GM12873 (cell line): Measurements from ENCODE around the gene C14orf132.

Experiments
- TF ChIP-seq, protein P1 (sequence below): IDR thresholded peaks from 2 replicates; pipeline ENCODE4 v1.5.1; 2012; ENCODE audit warnings: low read depth, mild to moderate bottlenecking, moderate library complexity, low read length, control low read depth; ENCODE audit not compliant: insufficient read depth; ENCODE audit errors: missing control alignments

C14orf132 gene

DNA sequence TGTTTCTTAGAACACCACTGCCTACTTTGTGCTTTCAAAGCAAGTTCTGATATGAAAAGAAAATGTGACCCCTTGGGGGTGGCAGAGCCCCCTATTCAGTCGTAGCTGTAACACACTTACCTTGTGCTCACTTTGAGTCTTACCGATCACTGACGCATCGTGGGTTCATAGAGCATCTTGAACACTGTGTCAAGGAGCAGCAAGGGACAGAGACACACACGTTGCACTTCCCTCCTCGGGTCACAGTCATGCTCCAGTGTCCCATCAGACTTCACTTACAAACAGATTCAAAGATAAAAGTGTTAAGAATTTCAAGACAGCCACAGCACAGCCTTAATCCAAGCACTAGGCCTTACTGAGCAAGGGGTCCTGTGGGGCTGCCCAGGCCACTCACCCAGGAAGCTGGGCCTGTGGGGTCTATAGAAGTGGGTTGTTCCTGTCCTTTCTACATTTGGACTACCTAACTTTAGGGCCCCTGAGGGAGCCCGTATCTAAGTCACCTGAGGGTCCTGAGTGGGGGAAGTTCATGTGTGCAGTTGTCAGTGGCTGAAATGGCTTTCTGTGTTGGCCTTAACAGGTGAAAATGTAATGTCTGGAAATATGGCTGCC lies 90.1 kb downstream of the C14orf132 start:
- TF ChIP-seq, protein P1, sequence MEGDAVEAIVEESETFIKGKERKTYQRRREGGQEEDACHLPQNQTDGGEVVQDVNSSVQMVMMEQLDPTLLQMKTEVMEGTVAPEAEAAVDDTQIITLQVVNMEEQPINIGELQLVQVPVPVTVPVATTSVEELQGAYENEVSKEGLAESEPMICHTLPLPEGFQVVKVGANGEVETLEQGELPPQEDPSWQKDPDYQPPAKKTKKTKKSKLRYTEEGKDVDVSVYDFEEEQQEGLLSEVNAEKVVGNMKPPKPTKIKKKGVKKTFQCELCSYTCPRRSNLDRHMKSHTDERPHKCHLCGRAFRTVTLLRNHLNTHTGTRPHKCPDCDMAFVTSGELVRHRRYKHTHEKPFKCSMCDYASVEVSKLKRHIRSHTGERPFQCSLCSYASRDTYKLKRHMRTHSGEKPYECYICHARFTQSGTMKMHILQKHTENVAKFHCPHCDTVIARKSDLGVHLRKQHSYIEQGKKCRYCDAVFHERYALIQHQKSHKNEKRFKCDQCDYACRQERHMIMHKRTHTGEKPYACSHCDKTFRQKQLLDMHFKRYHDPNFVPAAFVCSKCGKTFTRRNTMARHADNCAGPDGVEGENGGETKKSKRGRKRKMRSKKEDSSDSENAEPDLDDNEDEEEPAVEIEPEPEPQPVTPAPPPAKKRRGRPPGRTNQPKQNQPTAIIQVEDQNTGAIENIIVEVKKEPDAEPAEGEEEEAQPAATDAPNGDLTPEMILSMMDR: no peak

- TF ChIP-seq, protein P1: no peak
These were observed 91.2 kb downstream of the C14orf132 start for GRCh38 chr14:96130391-96130790.

DNA sequence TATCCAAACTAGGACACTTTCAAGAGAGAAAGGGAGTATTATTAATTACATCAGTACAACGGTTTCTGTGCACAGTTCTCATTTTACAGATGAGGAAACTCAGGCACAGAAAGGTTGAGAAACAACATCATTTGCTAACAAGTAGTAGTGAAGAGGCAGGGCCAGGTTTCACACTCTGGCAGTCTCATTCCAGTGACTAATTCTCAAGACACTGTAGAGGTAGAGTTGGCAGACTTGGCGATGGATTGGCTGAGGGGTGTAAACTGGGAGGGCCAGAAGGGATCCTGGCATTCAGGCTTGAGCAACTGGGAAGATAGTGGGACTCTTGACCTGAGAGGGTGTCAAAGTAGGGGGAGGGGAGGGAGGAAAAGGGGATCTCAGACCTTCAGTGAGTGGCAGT lies 91.7 kb downstream of the C14orf132 start:
- TF ChIP-seq, protein P1: no peak

DNA sequence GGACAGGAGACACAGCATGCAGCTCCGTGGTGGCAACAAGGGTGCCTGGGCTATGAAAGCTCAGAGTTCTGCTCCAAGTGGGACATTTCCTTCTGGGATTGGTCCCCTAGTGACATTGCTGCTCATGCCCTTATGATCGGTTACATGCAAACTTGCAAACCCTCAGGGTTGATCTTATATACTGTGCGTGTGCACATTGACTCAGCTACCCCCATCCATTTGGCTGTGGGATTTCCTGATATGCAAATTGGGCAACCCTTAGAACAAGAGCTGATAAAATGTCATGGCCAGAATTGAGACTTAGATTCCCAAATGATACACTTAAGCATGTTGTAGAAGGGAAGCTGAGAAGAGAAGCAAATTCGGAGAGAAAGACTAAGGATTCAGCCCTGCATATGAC lies 92.7 kb downstream of the C14orf132 start:
- TF ChIP-seq, protein P1: no peak

DNA sequence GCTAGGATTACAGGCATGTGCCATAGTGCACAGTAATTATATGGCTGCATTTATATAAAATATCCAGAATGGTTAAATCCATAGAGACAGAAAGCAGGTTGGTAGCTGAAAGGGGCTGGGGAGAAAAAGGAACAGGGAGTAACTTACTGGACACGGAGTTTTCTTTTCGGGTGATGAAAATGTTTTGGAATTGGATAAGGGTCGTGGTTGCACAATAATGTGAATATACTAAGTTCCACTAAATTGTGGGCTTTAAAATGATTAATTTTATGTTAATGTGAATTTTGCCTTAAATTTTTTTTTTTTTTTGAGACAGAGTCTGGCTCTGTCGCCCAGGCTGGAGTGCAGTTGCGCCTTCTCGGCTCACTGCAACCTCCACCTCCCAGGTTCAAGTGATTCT lies 95.3 kb downstream of the C14orf132 start:
- TF ChIP-seq, protein P1: no peak

DNA sequence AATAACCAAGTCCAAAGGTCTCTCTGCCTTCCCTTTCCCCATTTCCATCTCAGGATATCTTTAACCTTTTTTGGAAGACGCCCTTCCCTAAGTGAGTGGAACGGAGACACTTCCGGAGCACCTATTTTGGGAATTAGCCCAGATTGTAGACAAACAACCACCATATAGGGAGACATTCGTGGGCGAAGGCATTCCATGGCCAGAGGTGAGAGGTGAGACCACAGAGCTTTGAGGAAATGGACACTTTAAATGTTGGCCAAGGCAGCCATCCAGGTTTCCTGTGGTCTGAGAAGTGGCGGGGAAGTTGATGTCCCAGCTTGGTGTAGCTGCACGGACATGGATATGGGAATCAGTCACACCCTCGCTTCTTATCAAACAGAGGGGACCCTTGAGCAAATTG lies 96.1 kb downstream of the C14orf132 start:
- TF ChIP-seq, protein P1: no peak

DNA sequence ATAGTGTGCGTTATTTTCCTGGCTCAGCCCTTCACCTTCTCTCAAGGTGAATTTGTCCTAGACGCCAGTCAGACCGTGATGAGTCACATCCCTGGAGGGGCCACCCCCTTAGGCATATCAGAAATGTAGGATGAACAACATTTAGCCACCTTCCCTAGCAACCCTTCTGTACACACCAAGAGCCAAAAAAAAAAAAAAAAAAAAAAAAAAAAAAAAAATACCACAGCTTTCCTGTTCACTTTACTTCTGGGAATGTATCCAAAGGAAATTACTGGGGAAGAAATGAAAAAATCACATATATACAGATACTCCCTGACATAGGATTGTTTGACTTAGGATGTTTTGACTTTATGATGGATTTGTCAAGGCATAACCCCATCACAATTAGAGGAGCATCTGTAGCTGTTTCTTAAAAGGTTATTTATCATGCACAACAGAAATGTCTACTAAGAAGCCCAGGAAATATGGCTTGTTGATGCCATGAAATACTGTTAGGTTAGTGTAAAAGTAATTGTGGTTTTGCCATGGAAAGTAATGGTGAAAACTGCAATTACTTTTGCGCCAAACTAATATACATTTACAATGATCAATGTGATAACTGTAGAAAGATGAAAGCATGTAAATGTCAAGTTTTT lies 97.3 kb downstream of the C14orf132 start:
- TF ChIP-seq, protein P1: no peak
